ELF-1 (cell line): Measurements from ENCODE around the gene PGBD5.
A peak's percentile ranks its signal among the peaks of the same experiment; 100 is the strongest.

ENCODE experiments used
- DNase-seq: peaks from one replicate; pipeline ENCODE4 v3.0.0-alpha.2; 2016; ENCODE audit warnings: low read depth, low spot score

Gene PGBD5

GRCh38 chr1:230350208-230350921 lies 75.8 kb downstream of the PGBD5 start:
- DNase-seq, result no peak

DNA sequence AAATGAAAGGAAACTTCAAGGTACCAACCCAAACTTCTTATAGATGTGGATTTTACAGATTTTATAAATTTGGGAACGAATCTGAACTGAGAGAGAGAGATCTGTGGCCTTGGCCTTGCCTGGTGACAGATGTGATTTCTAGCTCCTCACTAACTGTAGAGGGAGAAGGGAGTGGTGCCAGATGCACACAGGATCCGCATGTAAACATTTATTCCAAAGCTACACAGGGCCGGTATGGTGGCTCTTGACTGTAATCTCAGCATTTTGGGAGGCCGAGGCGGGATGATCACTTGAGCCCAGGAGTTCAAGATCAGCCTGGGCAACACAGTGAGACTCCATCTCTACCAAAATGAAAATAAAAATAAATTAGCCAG lies 77.1 kb downstream of the PGBD5 start:
- DNase-seq, result no peak

- peak; percentile 53 for DNase-seq
Observed at GRCh38 chr1:230348386-230349019, 77.6 kb downstream of the PGBD5 start.

DNA sequence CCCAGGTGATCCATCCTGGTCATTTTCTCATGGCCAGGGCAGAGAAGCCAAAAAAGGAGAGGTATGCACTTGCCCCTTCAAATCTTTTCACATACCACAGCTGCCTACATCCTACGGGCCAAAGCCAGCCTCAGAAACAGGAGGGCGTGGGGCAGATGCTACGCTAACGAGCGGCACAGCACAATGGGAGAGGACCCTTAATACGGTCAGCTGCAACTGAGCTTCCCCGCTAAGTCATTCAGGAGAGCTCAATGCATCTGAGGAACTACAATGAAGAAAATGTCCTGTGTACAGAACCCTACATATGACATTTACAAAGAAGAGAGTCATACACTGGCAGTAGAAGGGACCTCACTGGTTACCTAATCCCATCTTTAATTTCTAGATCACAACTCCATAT lies 78.2 kb downstream of the PGBD5 start:
- no peak for DNase-seq

DNA sequence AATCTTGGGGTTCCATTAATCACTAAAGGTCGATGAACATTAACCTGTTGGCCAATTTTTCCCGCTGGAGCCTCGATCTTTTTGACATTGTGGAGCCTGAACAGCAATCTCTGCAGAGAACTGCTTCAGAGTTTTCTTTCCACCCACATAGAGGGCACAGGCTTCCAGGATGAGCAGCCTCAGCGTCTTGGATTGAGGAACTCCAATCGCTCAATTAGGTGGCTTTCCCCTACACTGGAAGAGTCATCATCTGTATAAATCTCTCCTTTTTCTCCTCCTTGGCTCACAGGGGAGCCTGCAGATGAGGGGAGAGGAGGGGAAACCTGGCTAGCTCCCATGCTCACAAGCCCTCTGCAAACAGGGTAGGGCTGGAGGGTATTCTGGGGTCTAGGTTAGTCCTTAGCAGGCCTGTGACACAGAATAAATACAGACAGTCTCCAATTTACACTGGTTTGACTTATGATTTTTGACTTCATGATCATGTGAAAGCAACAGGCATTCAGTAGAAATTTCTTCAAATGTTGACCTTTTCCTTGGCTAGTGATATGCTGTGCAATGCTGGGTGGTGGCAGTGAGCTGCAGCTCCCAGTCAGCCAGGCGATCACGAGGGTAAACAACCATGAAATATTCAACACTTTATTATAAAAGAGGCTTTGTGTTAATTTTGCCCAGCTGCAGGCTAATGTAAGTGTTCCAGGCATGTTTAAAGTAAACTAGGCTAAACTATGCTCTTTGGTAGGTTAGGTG lies 80.8 kb downstream of the PGBD5 start:
- no peak for DNase-seq

- DNase-seq, result no peak
Observed at GRCh38 chr1:230342699-230343098, 83.4 kb downstream of the PGBD5 start.

DNA sequence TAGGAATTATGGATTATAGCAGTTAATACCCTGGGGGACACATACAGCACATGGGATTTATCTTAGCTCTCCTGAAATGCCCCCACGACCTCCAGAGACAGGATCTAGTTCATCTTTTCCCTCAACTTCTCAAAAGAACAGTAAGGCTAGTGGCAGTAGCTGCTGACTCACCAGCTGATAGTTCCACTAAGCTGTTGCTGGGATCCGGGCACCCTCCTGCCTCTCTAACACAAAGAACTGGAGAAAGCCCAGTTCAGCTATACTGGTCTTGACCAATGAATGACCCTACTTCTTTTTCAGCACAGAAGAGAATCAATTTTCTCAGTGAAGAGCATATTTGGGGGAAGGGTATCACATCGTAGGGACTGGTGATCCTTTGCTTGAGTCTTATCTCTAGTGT lies 84.1 kb downstream of the PGBD5 start:
- no peak for DNase-seq

GRCh38 chr1:230341162-230341546 lies 85.0 kb downstream of the PGBD5 start:
- no peak for DNase-seq

GRCh38 chr1:230340526-230341161 lies 85.5 kb downstream of the PGBD5 start:
- DNase-seq, result no peak

- DNase-seq, result no peak
Observed at GRCh38 chr1:230339033-230339432, 87.1 kb downstream of the PGBD5 start.

DNA sequence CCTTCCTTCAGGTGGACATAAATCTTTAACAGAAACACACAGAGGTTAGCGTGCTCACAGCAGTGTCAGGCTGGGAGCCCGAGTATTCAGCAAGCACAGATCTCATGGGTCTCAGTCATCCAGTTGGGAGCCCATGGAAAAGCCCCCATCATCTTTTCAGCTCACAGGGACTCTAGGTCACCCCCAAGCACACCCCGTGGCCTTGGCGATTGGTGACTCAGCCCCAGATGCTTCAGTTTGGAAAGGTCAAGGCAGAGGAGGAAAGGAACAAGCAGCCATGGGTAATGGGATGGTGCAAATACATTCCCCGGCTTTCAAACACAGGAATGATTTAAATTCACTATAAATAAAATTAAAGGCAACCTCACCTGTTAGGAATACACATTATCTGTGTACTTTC lies 88.9 kb downstream of the PGBD5 start:
- DNase-seq, result no peak

DNA sequence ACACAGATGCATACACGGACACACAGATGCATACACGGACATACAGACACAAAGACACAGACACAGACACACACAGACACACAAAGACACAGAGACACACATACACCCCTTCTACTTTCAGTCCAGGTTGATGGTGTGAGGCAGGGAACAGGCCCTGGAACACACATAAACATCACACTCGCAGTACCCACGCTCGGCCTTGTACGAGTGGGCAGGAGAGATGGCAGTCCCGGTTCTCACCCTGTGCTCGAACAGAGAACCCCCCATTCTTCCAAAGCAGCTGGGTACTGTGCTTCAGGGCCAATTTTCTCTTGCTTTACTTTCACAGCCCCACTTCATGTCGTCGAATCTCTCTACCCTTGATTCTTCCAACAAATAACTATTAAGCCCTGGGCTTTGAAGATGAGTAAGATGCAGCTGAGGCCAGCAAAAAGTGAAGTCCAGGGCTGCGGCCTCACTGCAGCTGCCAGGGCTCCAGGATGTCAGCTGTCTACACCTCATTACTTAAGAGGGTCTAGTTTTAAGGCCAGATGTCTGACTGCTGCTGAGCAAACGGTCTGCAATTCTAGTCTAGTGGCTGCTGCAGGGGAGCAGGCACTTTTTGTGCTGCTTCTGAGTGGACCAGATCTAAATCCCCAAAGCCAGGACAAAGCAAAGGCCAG lies 90.1 kb downstream of the PGBD5 start:
- DNase-seq, result no peak

DNA sequence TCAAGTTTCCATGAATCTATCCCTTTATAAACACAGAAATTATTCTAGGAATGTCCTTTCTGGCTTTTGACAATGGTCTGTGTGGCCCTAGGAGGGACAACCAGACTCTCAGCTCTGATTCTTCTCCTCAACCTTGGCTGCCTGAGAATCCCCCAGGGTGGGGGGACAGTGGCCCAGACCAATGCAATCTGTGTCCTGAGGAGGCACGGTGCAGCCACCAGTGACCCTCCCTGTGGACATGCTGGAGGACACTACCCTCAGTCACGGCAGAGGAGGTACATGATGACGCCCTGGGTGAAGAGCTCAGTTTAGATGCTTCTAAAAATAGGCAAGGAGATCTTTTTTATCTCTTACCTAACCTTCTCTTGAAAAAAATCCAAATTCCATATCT lies 91.7 kb downstream of the PGBD5 start:
- DNase-seq, result no peak

DNA sequence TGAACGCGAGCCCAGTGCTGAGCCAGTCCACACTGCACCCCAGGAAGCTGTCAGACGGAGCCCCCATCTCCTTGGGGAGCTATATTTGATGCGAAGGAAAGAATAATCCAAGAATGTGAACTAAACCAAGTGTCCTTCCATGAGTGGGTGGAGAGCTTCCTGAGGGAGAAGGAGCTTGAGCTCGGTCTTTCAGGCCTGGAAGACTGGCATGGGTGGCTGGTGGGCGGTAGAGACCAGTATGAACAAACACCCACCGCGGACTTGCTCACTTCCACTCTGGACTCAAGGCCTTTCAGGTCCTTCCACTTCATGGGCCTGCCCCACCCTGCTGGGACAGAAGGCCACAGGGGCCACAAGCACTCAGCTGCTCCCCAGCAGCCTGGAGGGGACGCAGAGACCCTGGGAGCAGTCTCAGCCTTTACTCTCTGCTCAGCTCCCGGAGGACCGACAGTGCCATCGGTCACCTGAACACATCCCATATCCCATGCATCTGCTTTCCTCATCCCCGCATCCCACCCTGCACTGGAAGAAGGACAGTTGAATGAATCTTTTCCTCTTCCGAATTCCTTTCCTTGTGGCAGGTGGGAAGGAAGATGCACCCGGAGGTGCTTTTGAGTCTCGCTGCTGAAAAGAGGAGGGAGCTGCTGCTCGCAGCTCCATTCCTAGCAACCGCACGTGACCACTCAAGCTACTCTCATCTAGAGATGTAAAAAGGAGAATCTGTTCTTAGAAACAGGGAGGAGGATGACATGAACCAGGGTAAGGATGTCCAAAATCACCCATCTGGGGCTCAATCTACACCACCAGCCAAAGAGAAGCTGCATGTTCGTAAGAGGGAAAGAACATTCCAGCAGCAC lies 92.3 kb downstream of the PGBD5 start:
- DNase-seq, result no peak

GRCh38 chr1:230332575-230333066 lies 93.5 kb downstream of the PGBD5 start:
- peak; percentile 81 for DNase-seq

GRCh38 chr1:230332061-230332460 lies 94.1 kb downstream of the PGBD5 start:
- DNase-seq, result peak; percentile 41

DNA sequence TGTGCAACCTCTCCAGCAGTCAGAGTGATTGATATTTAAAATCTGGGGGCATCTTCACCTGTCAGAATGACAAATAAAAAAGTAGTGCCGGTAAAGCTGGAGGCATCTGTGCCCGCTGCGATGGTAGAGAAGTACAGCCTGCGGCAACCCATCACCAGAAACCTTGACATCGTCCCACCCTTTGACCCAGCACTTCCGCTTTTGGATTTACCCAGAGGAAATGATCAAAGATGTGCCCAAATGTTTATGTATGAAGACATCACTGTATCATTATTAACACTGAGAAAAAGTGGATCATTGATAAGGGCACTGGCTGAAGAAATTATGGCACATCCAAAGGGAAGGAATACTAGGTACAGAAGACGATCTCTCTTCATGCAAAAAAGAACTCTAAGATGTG lies 96.0 kb downstream of the PGBD5 start:
- DNase-seq, result no peak

- no peak for DNase-seq
Observed at GRCh38 chr1:230328342-230329015, 97.7 kb downstream of the PGBD5 start.

- DNase-seq, result peak; percentile 27
Observed at GRCh38 chr1:230327892-230328284, 98.2 kb downstream of the PGBD5 start.
